ENCODE results near the gene ZNF787.

ZNF787 gene

DNA sequence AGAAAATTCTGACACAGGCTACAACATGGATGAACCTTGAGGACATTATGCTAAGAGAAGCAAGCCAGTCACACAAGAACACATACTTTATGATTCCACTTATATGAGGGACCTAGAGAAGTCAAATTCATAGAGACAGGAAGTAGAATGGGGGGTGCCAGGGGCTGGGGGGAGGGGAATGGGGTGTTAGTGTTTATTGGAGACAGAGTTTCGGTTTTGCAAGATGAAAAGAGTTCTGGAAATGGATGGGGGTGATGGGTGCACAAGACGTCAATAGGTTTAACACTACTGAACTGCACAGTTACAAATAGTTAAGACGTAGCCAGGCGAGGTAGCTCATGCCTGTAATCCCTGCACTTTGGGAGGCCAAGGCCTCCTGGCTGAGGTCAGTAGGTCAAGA lies 3.5 kb upstream of the ZNF787 start:
- Histone ChIP-seq H3K27me3 (ENCODE audit: insufficient read depth, low read length) (no peaks in the 10 kb centered on the region), H3K27ac (ENCODE audit: low read depth, low read length, poor library complexity, severe bottlenecking) (no peak overlapping the region), H3K79me2 (ENCODE audit: insufficient read depth, low read length) (peaks cover 6% of the 10 kb centered on the region; the same call in 1 of the 2 replicates), H3K9ac (ENCODE audit: low read length) (no peak overlapping the region), H3K9me2 (ENCODE audit: low read depth, low read length) (no peaks in the 10 kb centered on the region), H3K36me3 (ENCODE audit: insufficient read depth, low read length) (no peaks in the 10 kb centered on the region), H3F3A (ENCODE audit: insufficient read depth, low read length) (no peaks in the 10 kb centered on the region), H3K4me3 (ENCODE audit: low read depth, low read length, poor library complexity, severe bottlenecking) (no peak overlapping the region), H4K20me1 (ENCODE audit: insufficient read depth, low read length) (no peaks in the 10 kb centered on the region), H3K4me1 (ENCODE audit: insufficient read depth, low read length, severe bottlenecking) (peaks cover 13% of the 10 kb centered on the region), H3K4me2 (ENCODE audit: low read length) (no peak overlapping the region), H2AFZ (ENCODE audit: low read length) (no peak overlapping the region), H3K9me3 (ENCODE audit: low read length) (no peaks in the 10 kb centered on the region)
- TF ChIP-seq, protein P1, sequence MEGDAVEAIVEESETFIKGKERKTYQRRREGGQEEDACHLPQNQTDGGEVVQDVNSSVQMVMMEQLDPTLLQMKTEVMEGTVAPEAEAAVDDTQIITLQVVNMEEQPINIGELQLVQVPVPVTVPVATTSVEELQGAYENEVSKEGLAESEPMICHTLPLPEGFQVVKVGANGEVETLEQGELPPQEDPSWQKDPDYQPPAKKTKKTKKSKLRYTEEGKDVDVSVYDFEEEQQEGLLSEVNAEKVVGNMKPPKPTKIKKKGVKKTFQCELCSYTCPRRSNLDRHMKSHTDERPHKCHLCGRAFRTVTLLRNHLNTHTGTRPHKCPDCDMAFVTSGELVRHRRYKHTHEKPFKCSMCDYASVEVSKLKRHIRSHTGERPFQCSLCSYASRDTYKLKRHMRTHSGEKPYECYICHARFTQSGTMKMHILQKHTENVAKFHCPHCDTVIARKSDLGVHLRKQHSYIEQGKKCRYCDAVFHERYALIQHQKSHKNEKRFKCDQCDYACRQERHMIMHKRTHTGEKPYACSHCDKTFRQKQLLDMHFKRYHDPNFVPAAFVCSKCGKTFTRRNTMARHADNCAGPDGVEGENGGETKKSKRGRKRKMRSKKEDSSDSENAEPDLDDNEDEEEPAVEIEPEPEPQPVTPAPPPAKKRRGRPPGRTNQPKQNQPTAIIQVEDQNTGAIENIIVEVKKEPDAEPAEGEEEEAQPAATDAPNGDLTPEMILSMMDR (IDR thresholded peaks at IDR 0.05; ENCODE audit: low read length) = no peak
- TF ChIP-seq EZH2 (IDR thresholded peaks at IDR 0.05; ENCODE audit: borderline replicate concordance, low read length) = no peak

GRCh38 chr19:56123266-56123891 lies 2.3 kb upstream of the ZNF787 start:
- no peak overlapping the region for H2AFZ ChIP-seq (ENCODE audit: low read length)
- H3K27me3 ChIP-seq (ENCODE audit: insufficient read depth, low read length) = no peaks in the 10 kb centered on the region
- no peak overlapping the region for H3K9ac ChIP-seq (ENCODE audit: low read length)
- H3F3A ChIP-seq (ENCODE audit: insufficient read depth, low read length) = no peaks in the 10 kb centered on the region
- no peak overlapping the region for H3K4me3 ChIP-seq (ENCODE audit: low read depth, low read length, poor library complexity, severe bottlenecking)
- H3K9me2 ChIP-seq (ENCODE audit: low read depth, low read length) = no peaks in the 10 kb centered on the region
- H3K36me3 ChIP-seq (ENCODE audit: insufficient read depth, low read length) = no peaks in the 10 kb centered on the region
- H3K4me2 ChIP-seq (ENCODE audit: low read length) = no peak overlapping the region
- peaks cover 22% of the 10 kb centered on the region for H3K4me1 ChIP-seq (ENCODE audit: insufficient read depth, low read length, severe bottlenecking)
- no peaks in the 10 kb centered on the region for H4K20me1 ChIP-seq (ENCODE audit: insufficient read depth, low read length)
- H3K27ac ChIP-seq (ENCODE audit: low read depth, low read length, poor library complexity, severe bottlenecking) = no peak overlapping the region
- peaks cover 18% of the 10 kb centered on the region; the same call in 1 of the 2 replicates for H3K79me2 ChIP-seq (ENCODE audit: insufficient read depth, low read length)
- no peak for TF ChIP-seq EZH2 (IDR thresholded peaks at IDR 0.05; ENCODE audit: borderline replicate concordance, low read length)
- TF ChIP-seq, protein P1 (IDR thresholded peaks at IDR 0.05; ENCODE audit: low read length) = no peak
- no peaks in the 10 kb centered on the region for H3K9me3 ChIP-seq (ENCODE audit: low read length)

DNA sequence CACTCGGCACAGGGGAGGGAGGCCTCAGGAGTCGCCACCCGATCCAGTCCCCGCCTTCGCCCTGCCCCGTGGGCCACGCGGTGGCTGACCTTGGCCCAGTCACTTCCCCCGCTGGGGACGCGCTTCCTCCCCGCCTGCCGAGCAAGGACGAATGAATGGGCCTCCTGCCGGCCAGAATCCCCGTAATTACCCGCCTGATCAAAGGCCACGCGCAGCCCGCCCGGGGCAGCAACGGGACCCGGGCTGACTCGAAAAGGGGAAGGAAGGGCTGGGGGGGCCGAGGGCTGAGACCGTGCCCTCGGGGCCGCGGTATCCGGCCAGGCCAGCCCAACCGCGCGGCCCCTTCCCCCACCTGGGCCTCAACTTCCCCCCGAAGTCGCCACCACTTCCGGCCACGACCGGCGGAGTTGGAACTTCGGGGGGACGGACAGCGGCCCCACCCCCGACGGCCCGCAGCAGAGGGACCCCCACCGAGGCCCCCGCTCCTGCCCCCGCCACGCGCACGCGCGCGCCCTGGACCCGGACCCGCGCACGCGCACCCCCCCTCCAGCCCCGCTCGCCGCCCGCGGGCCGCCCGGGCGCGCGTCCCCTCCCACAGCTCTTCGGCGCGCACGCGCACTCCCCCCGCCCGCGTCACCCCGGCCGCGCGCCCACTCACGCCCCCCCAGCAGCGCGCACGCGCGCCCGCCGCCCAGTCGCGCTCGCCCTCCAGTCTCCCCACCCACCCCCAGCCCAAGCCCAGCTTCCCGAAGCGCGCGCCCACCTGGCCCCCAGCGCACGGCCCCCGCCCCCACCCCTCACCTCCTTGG lies 520 bp downstream of the ZNF787 start:
- H2AFZ ChIP-seq (ENCODE audit: low read length) = no peak overlapping the region
- no peaks in the 10 kb centered on the region for H3K9me2 ChIP-seq (ENCODE audit: low read depth, low read length)
- no peaks in the 10 kb centered on the region for H3K9me3 ChIP-seq (ENCODE audit: low read length)
- no peaks in the 10 kb centered on the region for H4K20me1 ChIP-seq (ENCODE audit: insufficient read depth, low read length)
- H3K79me2 ChIP-seq (ENCODE audit: insufficient read depth, low read length) = peaks cover 31% of the 10 kb centered on the region
- H3F3A ChIP-seq (ENCODE audit: insufficient read depth, low read length) = no peaks in the 10 kb centered on the region
- H3K9ac ChIP-seq (ENCODE audit: low read length) = peak overlapping the region; percentile 88
- H3K4me2 ChIP-seq (ENCODE audit: low read length) = peak overlapping the region; percentile 89
- H3K4me1 ChIP-seq (ENCODE audit: insufficient read depth, low read length, severe bottlenecking) = peaks cover 22% of the 10 kb centered on the region
- H3K27ac ChIP-seq (ENCODE audit: low read depth, low read length, poor library complexity, severe bottlenecking) = peak overlapping the region; percentile 74
- peak overlapping the region; percentile 75 for H3K4me3 ChIP-seq (ENCODE audit: low read depth, low read length, poor library complexity, severe bottlenecking)
- TF ChIP-seq EZH2 (IDR thresholded peaks at IDR 0.05; ENCODE audit: borderline replicate concordance, low read length) = no peak
- TF ChIP-seq, protein P1 (IDR thresholded peaks at IDR 0.05; ENCODE audit: low read length) = no peak
- H3K27me3 ChIP-seq (ENCODE audit: insufficient read depth, low read length) = no peaks in the 10 kb centered on the region
- no peaks in the 10 kb centered on the region for H3K36me3 ChIP-seq (ENCODE audit: insufficient read depth, low read length)

Data from OCI-LY1 (cell line).